Skeletal muscle tissue (tissue), 4 donors: ENCODE results near the gene CCDC85A. TPM values are rescaled to one million over a fixed set of nuclear protein-coding genes. Genes with fewer than 3 reads are reported as not detected.

Experiments
- H3K27ac ChIP-seq: one replicate; pipeline ENCODE4 v1.7.0; 2013; ENCODE audit warnings: mild to moderate bottlenecking, low read depth, low read length, inconsistent platforms
- H3K27me3 ChIP-seq, 3 donors: one replicate each; pipeline ENCODE4 v1.7.0; 2013; ENCODE audit warnings: low read length in 3 of 3; ENCODE audit not compliant: control insufficient read depth in 3 of 3, insufficient read depth in 3 of 3
- H3K36me3 ChIP-seq, 3 donors: one replicate each; pipeline ENCODE4 v1.7.0; 2013; ENCODE audit warnings: low read length in 3 of 3; ENCODE audit not compliant: control insufficient read depth in 3 of 3, insufficient read depth in 3 of 3
- H3K4me1 ChIP-seq, 3 donors: one replicate each; pipeline ENCODE4 v1.7.0; 2013; ENCODE audit warnings: low read length in 3 of 3, mild to moderate bottlenecking in 3 of 3; ENCODE audit not compliant: control insufficient read depth in 3 of 3, insufficient read depth in 3 of 3
- H3K4me3 ChIP-seq, 3 donors: one replicate each; pipeline ENCODE4 v1.7.0; 2013; ENCODE audit warnings: low read length in 3 of 3
- H3K9ac ChIP-seq, 3 donors: one replicate each; pipeline ENCODE4 v1.7.0; 2013; ENCODE audit warnings: low read length in 3 of 3, mild to moderate bottlenecking in 3 of 3, moderate library complexity in 2 of 3, low read depth in 1 of 3
- H3K9me3 ChIP-seq, 3 donors: one replicate each; pipeline ENCODE4 v1.7.0; 2013; ENCODE audit warnings: low read length in 3 of 3; ENCODE audit not compliant: control insufficient read depth in 3 of 3
- total RNA-seq: library from RNA; depleted of rRNA; stranded (reverse); fragments of >200 nt; gene quantifications from one replicate; pipeline ENCODE4 v1.2.3, GENCODE V29; 2014
- donor health status: Osteomylitis.

CCDC85A gene
- total RNA-seq, 1 donor from 2014 or later: 4.7 TPM

DNA sequence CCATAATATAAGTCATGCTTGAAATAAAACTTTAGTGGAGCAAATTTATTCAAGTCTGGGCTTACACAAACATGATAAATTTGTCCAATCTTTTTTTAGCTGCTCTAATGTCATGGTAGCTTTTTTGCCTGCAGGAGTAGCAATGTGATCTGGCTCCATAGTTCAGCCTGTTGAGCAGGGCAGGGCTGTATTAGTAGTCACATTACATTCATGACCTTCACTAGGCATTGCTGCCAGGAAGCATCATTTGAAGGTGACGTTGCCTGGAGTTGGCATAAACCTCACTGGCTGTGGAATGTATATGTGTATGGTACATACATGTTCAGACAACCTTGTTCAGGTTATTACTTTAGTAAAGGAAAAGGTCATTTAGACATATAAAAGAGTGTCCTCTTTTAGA lies 76.6 kb downstream of the CCDC85A start:
- Histone ChIP-seq H3K36me3 (no peaks in the 10 kb centered on the region), H3K4me1 (peaks cover 3 to 19% (median 4%) of the 10 kb centered on the region in 3 donors), H3K27ac (no peak overlapping the region), H3K9ac (no peak overlapping the region), H3K27me3 (no peaks in the 10 kb centered on the region), H3K9me3 (no peaks in the 10 kb centered on the region), H3K4me3 (no peak overlapping the region)

DNA sequence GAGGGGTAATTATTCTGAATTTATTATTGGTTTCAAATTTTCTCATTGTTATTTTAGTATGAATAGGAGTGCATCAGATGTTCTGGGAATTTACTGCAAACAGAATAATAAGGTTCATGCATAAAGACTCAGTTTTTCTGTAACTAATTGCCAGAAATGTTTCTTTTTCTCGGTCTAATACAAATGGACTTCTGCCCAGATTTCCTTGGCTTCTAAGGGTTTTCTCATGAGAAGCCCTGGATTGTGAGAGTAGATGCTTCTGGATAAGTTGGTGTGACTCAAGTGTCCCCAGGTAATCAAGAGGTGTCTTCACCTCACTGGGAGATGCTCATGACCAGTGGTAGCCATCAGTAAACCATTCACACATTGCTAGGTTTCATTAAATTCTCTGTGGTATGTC lies 78.5 kb downstream of the CCDC85A start:
- no peaks in the 10 kb centered on the region for H3K36me3 ChIP-seq
- H3K4me1 ChIP-seq: peaks cover 3 to 14% (median 4%) of the 10 kb centered on the region in 3 donors
- no peaks in the 10 kb centered on the region for H3K27me3 ChIP-seq
- no peak overlapping the region for H3K27ac ChIP-seq
- H3K9me3 ChIP-seq: no peaks in the 10 kb centered on the region
- H3K4me3 ChIP-seq: no peak overlapping the region
- H3K9ac ChIP-seq: no peak overlapping the region

DNA sequence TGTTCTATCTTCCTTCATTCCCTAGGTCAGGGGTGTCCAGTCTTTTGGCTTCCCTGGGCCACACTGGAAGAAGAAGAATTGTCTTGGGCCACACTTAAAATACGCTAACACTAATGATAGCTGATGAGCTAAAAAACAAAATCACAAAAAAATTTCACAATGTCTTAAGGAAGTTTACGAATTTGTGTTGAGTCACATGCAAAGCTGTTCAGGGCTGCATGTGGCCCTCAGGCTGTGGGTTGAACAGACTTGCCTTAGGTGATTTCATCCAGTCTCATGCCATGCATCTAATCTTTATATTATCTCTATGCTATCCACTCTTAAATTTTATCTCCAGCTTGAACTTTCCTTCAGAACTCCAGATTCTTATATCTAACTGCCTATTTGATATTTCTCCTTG lies 80.1 kb downstream of the CCDC85A start:
- no peaks in the 10 kb centered on the region for H3K36me3 ChIP-seq
- H3K27me3 ChIP-seq: no peaks in the 10 kb centered on the region
- H3K4me1 ChIP-seq: peaks cover 3 to 14% (median 4%) of the 10 kb centered on the region in 3 donors
- H3K4me3 ChIP-seq: no peak overlapping the region
- no peaks in the 10 kb centered on the region for H3K9me3 ChIP-seq
- H3K9ac ChIP-seq: no peak overlapping the region
- no peak overlapping the region for H3K27ac ChIP-seq

DNA sequence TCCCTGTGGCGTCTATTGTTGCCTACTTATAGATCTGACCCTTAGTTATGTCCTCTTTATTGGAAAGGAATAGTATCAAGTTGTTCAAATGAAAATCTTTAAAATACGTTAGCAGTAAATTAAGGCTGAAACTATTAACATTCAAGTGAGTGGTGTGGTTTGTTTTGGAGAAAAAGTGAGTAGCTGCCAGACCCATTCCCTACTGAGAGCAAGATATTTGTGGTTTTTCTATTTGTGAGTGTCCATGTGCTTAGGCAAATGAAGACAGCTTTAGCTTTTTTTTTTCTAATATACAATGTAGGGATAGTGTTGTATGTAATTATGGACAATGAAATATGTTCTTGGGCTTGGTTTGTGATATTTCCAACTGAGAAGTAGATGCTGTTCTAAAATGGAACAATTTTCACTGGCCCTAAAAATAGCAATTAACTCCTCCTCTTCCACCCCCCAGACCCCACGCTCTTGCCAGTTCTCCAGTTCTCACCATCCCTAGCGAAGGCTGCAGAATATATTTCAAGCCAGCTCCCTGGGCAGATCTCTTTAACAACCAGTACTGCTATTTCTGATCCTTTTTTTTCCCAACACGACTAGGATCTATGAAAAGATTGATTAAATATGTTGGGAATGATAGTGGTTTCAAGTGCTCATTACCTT lies 83.1 kb downstream of the CCDC85A start:
- H3K27me3 ChIP-seq: no peaks in the 10 kb centered on the region

DNA sequence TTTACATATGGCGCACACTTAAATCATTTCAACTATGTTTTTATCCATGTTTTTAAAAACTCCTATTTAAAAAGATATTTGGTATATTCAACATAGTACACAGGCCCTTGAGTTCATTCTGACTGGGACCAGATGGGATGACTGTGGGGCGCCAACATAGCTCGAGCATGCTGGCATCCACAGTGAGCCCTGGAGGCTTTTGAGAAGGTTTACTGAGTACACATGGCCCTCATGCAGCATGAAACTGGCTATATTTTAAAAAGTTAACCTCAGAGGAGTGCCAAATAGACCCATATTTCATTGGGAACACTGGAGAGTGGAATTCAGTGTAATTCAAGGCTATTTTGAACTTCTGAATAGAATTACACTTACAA lies 83.6 kb downstream of the CCDC85A start:
- H3K27me3 ChIP-seq: no peaks in the 10 kb centered on the region
- H3K4me3 ChIP-seq: no peak overlapping the region
- no peak overlapping the region for H3K9ac ChIP-seq
- no peaks in the 10 kb centered on the region for H3K4me1 ChIP-seq
- H3K9me3 ChIP-seq: no peaks in the 10 kb centered on the region
- H3K27ac ChIP-seq: no peak overlapping the region
- H3K36me3 ChIP-seq: no peaks in the 10 kb centered on the region

More for the DNA sequence above, 83.1 kb downstream of the CCDC85A start:
- Histone ChIP-seq H3K27ac (no peak overlapping the region), H3K9ac (no peak overlapping the region), H3K9me3 (no peaks in the 10 kb centered on the region), H3K4me3 (no peak overlapping the region), H3K36me3 (no peaks in the 10 kb centered on the region), H3K4me1 (no peaks in the 10 kb centered on the region)

DNA sequence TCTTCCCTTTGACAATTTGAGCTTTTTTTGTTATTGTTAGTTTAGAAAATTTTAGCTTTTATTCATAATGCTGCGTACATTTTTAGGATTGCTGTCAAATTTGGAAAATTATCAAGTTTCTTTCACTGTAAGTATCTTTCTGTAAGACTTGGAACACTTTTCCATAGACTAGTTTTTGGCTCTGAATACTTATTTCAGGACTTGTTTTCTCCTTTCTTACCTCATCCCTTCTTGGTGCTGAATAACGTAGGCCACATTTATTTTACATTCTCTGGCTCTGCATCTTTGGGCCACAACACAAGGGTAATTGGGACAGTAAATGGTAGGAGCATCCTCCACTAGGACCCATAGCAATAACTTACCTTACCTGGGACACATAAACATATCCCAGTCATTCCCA lies 85.1 kb downstream of the CCDC85A start:
- no peaks in the 10 kb centered on the region for H3K36me3 ChIP-seq
- H3K4me1 ChIP-seq: no peaks in the 10 kb centered on the region
- no peak overlapping the region for H3K4me3 ChIP-seq
- no peaks in the 10 kb centered on the region for H3K9me3 ChIP-seq
- no peaks in the 10 kb centered on the region for H3K27me3 ChIP-seq
- no peak overlapping the region for H3K9ac ChIP-seq
- no peak overlapping the region for H3K27ac ChIP-seq

DNA sequence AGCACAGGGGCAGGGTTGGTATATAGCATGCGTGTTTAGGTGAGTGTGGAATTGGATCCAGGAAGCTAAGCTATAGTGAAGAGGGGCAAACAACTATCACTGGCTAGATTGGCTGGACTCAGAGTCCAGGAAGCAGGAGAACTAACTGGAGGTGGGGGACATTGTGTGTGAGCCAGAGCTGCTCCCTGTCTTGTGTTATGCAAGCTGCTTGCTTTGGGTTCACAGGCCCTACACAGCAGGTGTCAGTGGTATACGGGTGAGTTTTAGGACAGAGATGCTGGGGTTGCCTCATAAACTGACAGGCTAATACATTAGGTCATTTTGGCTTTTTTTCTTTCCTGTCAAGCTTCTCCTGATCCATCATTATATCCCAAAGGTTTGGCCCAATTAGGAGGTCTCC lies 87.5 kb downstream of the CCDC85A start:
- Histone ChIP-seq H3K27ac (no peak overlapping the region), H3K9me3 (no peaks in the 10 kb centered on the region), H3K4me3 (no peak overlapping the region), H3K9ac (no peak overlapping the region), H3K27me3 (no peaks in the 10 kb centered on the region), H3K4me1 (no peaks in the 10 kb centered on the region), H3K36me3 (no peaks in the 10 kb centered on the region)

DNA sequence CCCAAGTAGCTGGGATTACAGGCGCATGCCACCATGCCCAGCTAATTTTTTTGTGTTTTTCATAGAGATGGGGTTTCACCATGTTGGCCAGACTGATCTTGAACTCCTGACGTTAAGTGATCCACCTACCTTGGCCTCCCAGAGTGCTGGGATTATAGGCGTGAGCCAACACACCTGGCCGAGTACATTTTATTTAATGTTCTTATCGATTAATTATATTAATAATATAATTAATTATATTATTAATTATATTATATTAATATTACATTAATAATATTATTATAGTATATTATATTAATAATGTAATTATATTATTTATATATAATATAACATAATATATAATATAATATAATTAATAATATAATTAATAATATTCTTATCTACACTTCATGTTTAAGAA lies 101.4 kb downstream of the CCDC85A start:
- no peak overlapping the region for H3K27ac ChIP-seq
- no peak overlapping the region for H3K9ac ChIP-seq
- H3K36me3 ChIP-seq: no peaks in the 10 kb centered on the region
- no peaks in the 10 kb centered on the region for H3K4me1 ChIP-seq
- no peak overlapping the region for H3K4me3 ChIP-seq
- H3K9me3 ChIP-seq: no peaks in the 10 kb centered on the region
- no peaks in the 10 kb centered on the region for H3K27me3 ChIP-seq

DNA sequence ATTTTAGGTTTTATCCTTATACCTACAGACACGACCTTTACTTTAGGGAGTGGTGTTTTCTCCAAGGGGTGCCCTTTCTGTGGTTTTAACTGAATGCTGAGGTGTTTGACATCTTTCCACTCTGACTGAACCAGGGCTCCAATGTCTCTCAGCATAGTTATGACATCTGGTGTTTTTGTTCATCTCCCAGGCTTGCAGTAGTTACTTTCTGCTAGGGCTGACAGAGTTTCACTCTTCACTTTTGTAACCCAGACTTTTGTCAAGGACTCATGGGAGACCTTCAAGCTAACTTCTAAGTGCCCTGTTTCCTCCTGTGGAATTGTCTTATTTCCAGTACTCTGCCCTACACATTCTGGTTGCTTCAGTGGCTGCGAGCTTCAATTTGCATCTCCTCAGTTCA lies 103.1 kb downstream of the CCDC85A start:
- Histone ChIP-seq H3K9ac (no peak overlapping the region), H3K27ac (no peak overlapping the region)

DNA sequence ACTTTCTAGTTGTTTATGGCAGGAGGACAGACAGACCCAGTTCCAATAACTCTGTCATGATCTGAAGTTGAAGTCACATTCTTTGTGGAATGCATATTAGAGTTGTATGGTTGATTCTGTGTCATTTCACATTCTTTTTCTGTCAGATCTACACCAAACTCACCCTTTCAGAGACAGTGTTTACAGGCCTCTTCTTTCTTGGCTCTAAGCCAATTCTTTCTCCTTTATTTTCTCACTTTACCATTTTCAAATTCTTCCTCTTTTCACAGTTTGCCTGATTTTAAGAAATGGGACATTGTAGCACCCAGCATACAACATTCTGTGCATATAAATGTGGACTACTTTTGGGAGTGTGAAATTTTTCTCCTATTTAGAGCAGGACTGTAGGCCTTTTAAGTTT lies 103.7 kb downstream of the CCDC85A start:
- H3K27ac ChIP-seq: no peak overlapping the region
- H3K36me3 ChIP-seq: no peaks in the 10 kb centered on the region
- H3K4me1 ChIP-seq: no peaks in the 10 kb centered on the region
- H3K4me3 ChIP-seq: no peak overlapping the region
- no peak overlapping the region for H3K9ac ChIP-seq
- H3K9me3 ChIP-seq: no peaks in the 10 kb centered on the region
- H3K27me3 ChIP-seq: no peaks in the 10 kb centered on the region

More for the DNA sequence above, 103.1 kb downstream of the CCDC85A start:
- H3K4me3 ChIP-seq: no peak overlapping the region
- H3K27me3 ChIP-seq: no peaks in the 10 kb centered on the region
- H3K4me1 ChIP-seq: no peaks in the 10 kb centered on the region
- no peaks in the 10 kb centered on the region for H3K36me3 ChIP-seq
- no peaks in the 10 kb centered on the region for H3K9me3 ChIP-seq
